Sigmoid colon (tissue), 4 donors: Measurements from ENCODE around the gene PHC2.

Experiments used
- CTCF ChIP-seq, 4 experiments: fragments of 450-650 bp in 3 of 4; fragments of 200-600 bp in 1 of 4; IDR thresholded peaks; one replicate each; pipeline ENCODE4 v1.5.1; 2016 to 2019; ENCODE audit warnings: antibody characterized with exemption in 4 of 4, mild to moderate bottlenecking in 3 of 4, moderate library complexity in 2 of 4
- POLR2A ChIP-seq, 2 donors: fragments of 450-650 bp; IDR thresholded peaks; one replicate each; pipeline ENCODE4 v1.6.1; 2016; ENCODE audit warnings: antibody characterized with exemption in 2 of 2, mild to moderate bottlenecking in 2 of 2, moderate library complexity in 2 of 2
- POLR2AphosphoS5 ChIP-seq, 4 donors: sonication (generic); formaldehyde crosslinking; IDR thresholded peaks; one replicate each; pipeline ENCODE4 v1.6.1; 2017; ENCODE audit warnings: antibody characterized with exemption in 4 of 4

- TF ChIP-seq CTCF (IDR thresholded peaks at IDR 0.05) (no peak), POLR2AphosphoS5 (IDR thresholded peaks at IDR 0.05) (no peak), POLR2A (IDR thresholded peaks at IDR 0.05) (no peak)
These were observed 73.8 kb downstream of the PHC2 start for GRCh38 chr1:33357099-33357498.
